Keratinocyte (primary cell): ENCODE data around the gene RGL3. TPM values are rescaled to one million over a fixed set of nuclear protein-coding genes. Genes with fewer than 3 reads are reported as not detected.

Experiments used
- DNase-seq: peaks from one replicate; pipeline ENCODE4 v3.0.0-alpha.2; 2011; ENCODE audit warnings: low read depth, missing footprints, low spot score
- FAIRE-seq: peaks from 2 replicates; lab custom pipeline; 2011; peaks lifted over from hg19 to GRCh38; lab: Jason Lieb, UNC
- H2AFZ ChIP-seq: 2 replicates; pipeline ENCODE4 v1.6.0; 2012; ENCODE audit warnings: low read length, control low read depth, inconsistent platforms; ENCODE audit not compliant: control insufficient read depth
- H3K27ac ChIP-seq: 2 replicates; pipeline ENCODE4 v1.5.1; 2011; ENCODE audit warnings: low read length; ENCODE audit not compliant: control insufficient read depth, insufficient read depth
- H3K27me3 ChIP-seq: 3 replicates; pipeline ENCODE4 v1.6.0; 2011; ENCODE audit warnings: low read length; ENCODE audit not compliant: control insufficient read depth, insufficient read depth; ENCODE audit errors: extremely low read depth
- H3K36me3 ChIP-seq, 2 experiments: 2 replicates in 1 of 2; 3 replicates in 1 of 2; pipeline ENCODE4 v1.5.1; 2011; ENCODE audit warnings: low read length in 2 of 2, mild to moderate bottlenecking in 1 of 2; ENCODE audit not compliant: control insufficient read depth in 2 of 2, insufficient read depth in 2 of 2; ENCODE audit errors: extremely low read depth in 1 of 2
- H3K4me1 ChIP-seq: 3 replicates; pipeline ENCODE4 v1.5.1; 2011; ENCODE audit warnings: low read length; ENCODE audit not compliant: control insufficient read depth, insufficient read depth; ENCODE audit errors: extremely low read depth
- H3K4me2 ChIP-seq: 3 replicates; pipeline ENCODE4 v1.6.0; 2011; ENCODE audit warnings: low read depth, low read length; ENCODE audit not compliant: control insufficient read depth, insufficient read depth; ENCODE audit errors: extremely low read depth
- H3K4me3 ChIP-seq, 3 experiments: fragments of 200-600 bp in 1 of 3; sonication (generic) in 1 of 3; 2 replicates in 2 of 3; 3 replicates in 1 of 3; pipeline ENCODE4 v1.5.1; 2011 to 2016; ENCODE audit warnings: low read length in 3 of 3, mild to moderate bottlenecking in 3 of 3, control low read depth in 2 of 3, inconsistent platforms in 1 of 3, low read depth in 1 of 3, mixed read lengths in 1 of 3, mixed run types in 1 of 3, moderate library complexity in 1 of 3; ENCODE audit not compliant: control insufficient read depth in 2 of 3, insufficient read depth in 2 of 3; ENCODE audit errors: extremely low read depth in 1 of 3
- H3K79me2 ChIP-seq: 2 replicates; pipeline ENCODE4 v1.6.0; 2012; ENCODE audit warnings: low read length; ENCODE audit not compliant: control insufficient read depth, insufficient read depth
- H3K9ac ChIP-seq: 3 replicates; pipeline ENCODE4 v1.6.0; 2011; ENCODE audit warnings: low read length; ENCODE audit not compliant: control insufficient read depth, insufficient read depth; ENCODE audit errors: extremely low read depth
- H3K9me1 ChIP-seq: 3 replicates; pipeline ENCODE4 v1.6.0; 2011; ENCODE audit warnings: low read length; ENCODE audit not compliant: control insufficient read depth, insufficient read depth; ENCODE audit errors: extremely low read depth
- H3K9me3 ChIP-seq: 2 replicates; pipeline ENCODE4 v1.5.1; 2012; ENCODE audit warnings: low read depth, low read length; ENCODE audit not compliant: control insufficient read depth
- H4K20me1 ChIP-seq: 3 replicates; pipeline ENCODE4 v1.6.0; 2011; ENCODE audit warnings: low read length; ENCODE audit not compliant: control insufficient read depth, insufficient read depth; ENCODE audit errors: extremely low read depth
- EZH2 ChIP-seq: IDR thresholded peaks from one replicate; pipeline ENCODE4 v1.6.1; 2012; ENCODE audit warnings: inconsistent platforms, mild to moderate bottlenecking, low read length, moderate library complexity
- dilution Hi-C: fragments of 300-500 bp; cut with MboI; formaldehyde crosslinking; loops from one replicate; pipeline ENCODE4 v1.7.0; 2020; ENCODE audit warnings: low sequenced_read_pairs; ENCODE audit not compliant: extremely low pct_ligation_motif_present
- polyA plus RNA-seq, 5 experiments: library from polyadenylated mRNA; depleted of rRNA in 3 of 5; stranded (reverse) in 3 of 5; stranded (forward) in 1 of 5; unstranded in 1 of 5; fragments of >200 nt; gene quantifications; 1 replicate in 1 of 5; 2 replicates in 3 of 5; 3 replicates in 1 of 5; pipeline versions ENCODE4 v1.2.1 to v1.2.3, GENCODE V29; 2011 to 2012; ENCODE audit warnings: missing spikeins in 2 of 5, low read depth in 1 of 5, low replicate concordance in 1 of 5
- TF ChIP-seq, protein P1 (sequence below), 3 experiments: IDR thresholded peaks in 1 of 3; conservative IDR thresholded peaks in 1 of 3; optimal IDR thresholded peaks in 1 of 3; 2 replicates in 2 of 3; 3 replicates in 1 of 3; pipeline versions ENCODE3 to v1.5.1; 2011; ENCODE audit warnings: low read length in 3 of 3, mild to moderate bottlenecking in 3 of 3, moderate library complexity in 2 of 3, control low read depth in 1 of 3, inconsistent platforms in 1 of 3; ENCODE audit not compliant: insufficient read depth in 2 of 3; ENCODE audit errors: extremely low read depth in 1 of 3

RGL3 gene
- polyA plus RNA-seq, 1 donor (not counting 4 experiments of a cell fraction or from before 2014, with no cell fraction given): not detected

DNA sequence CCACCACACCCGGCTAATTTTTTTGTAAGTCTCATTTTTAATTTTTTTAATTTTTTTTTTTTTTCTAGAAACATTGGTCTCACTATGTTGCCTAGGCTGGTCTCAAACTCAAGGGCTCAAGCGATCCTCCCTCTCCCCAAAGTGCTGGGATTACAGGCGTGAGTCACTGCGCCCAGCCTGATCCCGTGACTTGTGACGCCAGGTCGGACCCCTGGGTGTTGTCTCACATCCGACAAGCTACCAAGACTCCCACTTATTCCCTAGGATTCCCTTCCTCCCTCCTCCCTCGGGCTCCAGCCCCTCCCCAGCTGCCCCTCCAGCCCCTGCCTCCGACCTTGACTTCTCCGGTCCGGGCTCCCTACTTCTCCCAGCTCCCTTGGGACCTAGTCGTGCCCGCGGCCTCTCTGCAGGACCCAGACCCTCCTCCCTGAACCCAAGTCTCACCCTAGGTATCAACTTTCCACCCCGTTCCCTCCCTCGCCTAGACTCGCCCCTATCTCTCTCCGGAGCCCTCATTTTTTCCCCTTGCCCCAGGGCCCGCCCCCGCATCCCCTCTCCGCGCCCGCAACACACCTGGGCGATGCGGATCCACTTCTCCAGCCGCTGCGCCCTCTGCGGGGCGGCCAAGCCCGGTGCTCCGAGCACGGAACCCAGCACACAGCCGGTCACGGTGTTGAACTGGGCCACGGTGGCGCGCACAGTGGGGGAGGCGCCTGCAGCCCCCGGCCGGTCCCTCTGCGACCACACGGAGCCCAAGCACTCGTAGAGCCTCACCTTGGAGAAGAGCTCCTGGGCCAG is 13.1 kb downstream of the RGL3 start:
- H3K27ac ChIP-seq: no peak overlapping the region
- no peaks in the 10 kb centered on the region for H3K36me3 ChIP-seq
- no peaks in the 10 kb centered on the region for H3K79me2 ChIP-seq
- peak overlapping the region; percentile 27 for H3K4me2 ChIP-seq
- H4K20me1 ChIP-seq: no peaks in the 10 kb centered on the region
- DNase-seq (no peak), FAIRE-seq (no peak)
- peak overlapping the region in 1 of 3 experiments; percentile 27 for H3K4me3 ChIP-seq
- dilution Hi-C loops: no loop called here
- peak overlapping the region; percentile 8 for H2AFZ ChIP-seq
- no peaks in the 10 kb centered on the region for H3K9me3 ChIP-seq
- H3K9ac ChIP-seq: no peak overlapping the region
- H3K9me1 ChIP-seq: no peaks in the 10 kb centered on the region
- TF ChIP-seq, protein P1, sequence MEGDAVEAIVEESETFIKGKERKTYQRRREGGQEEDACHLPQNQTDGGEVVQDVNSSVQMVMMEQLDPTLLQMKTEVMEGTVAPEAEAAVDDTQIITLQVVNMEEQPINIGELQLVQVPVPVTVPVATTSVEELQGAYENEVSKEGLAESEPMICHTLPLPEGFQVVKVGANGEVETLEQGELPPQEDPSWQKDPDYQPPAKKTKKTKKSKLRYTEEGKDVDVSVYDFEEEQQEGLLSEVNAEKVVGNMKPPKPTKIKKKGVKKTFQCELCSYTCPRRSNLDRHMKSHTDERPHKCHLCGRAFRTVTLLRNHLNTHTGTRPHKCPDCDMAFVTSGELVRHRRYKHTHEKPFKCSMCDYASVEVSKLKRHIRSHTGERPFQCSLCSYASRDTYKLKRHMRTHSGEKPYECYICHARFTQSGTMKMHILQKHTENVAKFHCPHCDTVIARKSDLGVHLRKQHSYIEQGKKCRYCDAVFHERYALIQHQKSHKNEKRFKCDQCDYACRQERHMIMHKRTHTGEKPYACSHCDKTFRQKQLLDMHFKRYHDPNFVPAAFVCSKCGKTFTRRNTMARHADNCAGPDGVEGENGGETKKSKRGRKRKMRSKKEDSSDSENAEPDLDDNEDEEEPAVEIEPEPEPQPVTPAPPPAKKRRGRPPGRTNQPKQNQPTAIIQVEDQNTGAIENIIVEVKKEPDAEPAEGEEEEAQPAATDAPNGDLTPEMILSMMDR (optimal IDR thresholded peaks at IDR 0.05 in 1 of 3, IDR thresholded peaks at IDR 0.05 in 1 of 3, conservative IDR thresholded peaks at IDR 0.05 in 1 of 3; ENCODE audit: extremely low read depth in 1 of 3, insufficient read depth in 2 of 3, low read length in 3 of 3): peak in 2 of 3 experiments; percentile 67 to 72
- TF ChIP-seq EZH2: no peak
- H3K4me1 ChIP-seq: no peaks in the 10 kb centered on the region
- no peaks in the 10 kb centered on the region for H3K27me3 ChIP-seq

DNA sequence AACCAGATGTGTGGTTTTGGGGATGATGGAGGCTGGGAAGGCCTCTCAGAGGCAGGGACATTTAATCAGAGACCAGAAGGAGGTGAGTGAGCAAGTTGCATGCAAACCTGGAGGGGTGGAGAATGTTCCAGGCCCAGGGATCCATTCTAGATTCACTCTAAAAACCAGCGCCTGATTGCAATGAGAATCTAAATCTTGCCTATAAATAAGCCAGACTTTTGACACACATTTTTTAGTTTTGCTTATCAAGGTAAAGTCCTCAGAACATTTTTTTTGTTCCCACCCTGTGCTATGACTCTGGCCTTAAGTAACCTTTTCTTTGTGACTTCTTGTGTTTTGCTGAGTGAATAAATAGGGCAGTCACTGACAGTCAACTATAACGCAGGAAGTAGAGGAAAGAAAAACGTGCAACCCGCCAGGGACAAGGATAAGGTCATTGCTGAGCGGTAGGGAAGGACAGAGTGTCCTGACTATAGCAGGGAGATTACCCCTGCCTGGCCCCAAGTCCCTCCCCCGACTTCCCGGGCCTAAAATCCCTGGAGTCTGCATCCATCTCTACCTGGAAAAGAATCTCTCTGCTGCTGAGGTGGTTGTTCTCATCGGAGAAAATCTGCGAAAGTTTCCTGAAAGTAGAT is 14.4 kb downstream of the RGL3 start:
- FAIRE-seq: no peak
- no peaks in the 10 kb centered on the region for H3K4me1 ChIP-seq
- H3K9me3 ChIP-seq: no peaks in the 10 kb centered on the region
- no peak overlapping the region for H3K4me3 ChIP-seq
- no peak overlapping the region for H2AFZ ChIP-seq
- dilution Hi-C loops: no loop called here
- H3K27ac ChIP-seq: no peak overlapping the region
- H3K36me3 ChIP-seq: no peaks in the 10 kb centered on the region
- no peaks in the 10 kb centered on the region for H3K9me1 ChIP-seq
- H4K20me1 ChIP-seq: no peaks in the 10 kb centered on the region
- no peak for DNase-seq
- H3K27me3 ChIP-seq: no peaks in the 10 kb centered on the region
- H3K4me2 ChIP-seq: no peak overlapping the region
- no peak overlapping the region for H3K9ac ChIP-seq
- TF ChIP-seq, protein P1 (optimal IDR thresholded peaks at IDR 0.05 in 1 of 3, IDR thresholded peaks at IDR 0.05 in 1 of 3, conservative IDR thresholded peaks at IDR 0.05 in 1 of 3; ENCODE audit: extremely low read depth in 1 of 3, insufficient read depth in 2 of 3, low read length in 3 of 3): no peak
- TF ChIP-seq EZH2: no peak
- no peaks in the 10 kb centered on the region for H3K79me2 ChIP-seq
